ENCODE data around the gene ENOX1. TPM values are rescaled to one million over a fixed set of nuclear protein-coding genes. Genes with fewer than 3 reads are reported as not detected.

The ENOX1 gene
- polyA plus RNA-seq, 5 donors = 5.4 to 8.7 (median 6.1) TPM

DNA sequence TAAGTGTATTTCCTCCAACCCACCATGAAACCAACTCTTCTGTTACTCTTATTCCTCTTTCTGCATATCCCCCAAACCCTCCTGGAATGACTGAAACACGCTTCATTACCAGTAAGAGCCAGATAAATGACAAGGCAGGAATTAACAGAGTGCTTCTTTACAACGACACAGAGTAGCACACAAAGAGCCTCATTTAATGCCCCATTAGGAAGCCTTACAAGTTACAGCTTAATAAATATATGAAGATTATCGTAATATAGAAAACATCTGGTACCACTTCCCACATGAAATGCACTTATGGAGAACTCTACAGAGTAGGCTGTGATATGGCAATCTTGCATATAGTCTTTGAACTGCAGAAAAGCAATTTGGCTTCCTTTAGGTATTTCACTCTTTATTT is 116.8 kb downstream of the ENOX1 start:
- peak; percentile 70 to 75 for DNase-seq

DNA sequence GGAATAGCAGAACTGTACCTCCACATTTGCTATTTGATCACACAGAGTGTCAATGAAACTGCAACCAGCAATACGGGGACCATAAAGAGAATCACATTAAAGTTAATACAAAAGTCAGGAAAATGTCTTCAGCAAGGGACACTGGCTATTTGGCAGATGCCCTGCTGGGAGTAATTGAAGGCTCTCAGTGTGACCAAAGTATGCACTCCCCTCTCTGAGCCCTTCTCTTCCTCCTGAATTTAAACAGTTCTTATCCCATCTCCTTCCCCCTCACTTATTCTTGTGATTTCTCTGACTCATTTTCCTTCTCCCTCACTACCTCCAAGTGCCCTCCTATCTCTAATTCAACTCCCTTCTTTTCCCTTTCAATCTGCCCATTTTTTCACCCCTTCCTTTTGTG is 117.7 kb downstream of the ENOX1 start:
- no peak for DNase-seq

DNA sequence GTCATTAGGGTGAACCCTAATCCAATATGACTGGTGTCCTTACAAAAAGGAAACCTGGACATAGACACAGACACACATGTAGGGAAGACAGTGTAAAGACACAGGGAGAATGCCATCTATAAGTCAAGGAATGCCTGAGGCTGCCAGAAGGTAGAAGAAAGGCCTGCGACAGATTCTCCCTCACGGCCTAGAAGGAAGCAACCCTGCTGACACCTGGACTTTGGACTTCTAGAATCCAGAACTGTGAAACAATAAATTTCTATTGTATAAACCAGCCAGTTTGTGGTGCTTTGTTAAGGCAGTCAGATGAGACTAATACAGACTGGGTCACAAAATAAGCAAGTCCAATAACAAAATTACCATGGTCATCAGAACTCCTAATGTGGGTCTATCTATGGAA is 120.4 kb downstream of the ENOX1 start:
- DNase-seq = no peak

DNA sequence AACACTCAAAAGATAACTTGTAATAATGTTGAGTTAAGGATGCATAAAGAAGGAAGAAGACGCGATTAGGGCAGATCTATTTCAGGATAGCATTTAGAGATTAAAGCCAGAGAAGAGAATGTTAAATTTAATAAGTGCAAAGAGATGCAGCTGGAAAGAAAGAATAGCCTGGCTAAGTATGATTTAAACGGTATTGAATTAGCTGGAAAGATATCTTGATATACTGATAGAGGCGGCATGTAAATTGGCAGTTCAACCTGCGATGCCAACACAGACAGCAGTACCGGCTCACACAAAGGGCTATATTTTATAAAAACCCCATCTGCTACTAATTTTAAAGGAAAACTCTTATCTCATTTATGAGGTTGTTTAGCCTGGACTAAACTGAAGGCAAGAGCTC is 121.4 kb downstream of the ENOX1 start:
- no peak for DNase-seq

DNA sequence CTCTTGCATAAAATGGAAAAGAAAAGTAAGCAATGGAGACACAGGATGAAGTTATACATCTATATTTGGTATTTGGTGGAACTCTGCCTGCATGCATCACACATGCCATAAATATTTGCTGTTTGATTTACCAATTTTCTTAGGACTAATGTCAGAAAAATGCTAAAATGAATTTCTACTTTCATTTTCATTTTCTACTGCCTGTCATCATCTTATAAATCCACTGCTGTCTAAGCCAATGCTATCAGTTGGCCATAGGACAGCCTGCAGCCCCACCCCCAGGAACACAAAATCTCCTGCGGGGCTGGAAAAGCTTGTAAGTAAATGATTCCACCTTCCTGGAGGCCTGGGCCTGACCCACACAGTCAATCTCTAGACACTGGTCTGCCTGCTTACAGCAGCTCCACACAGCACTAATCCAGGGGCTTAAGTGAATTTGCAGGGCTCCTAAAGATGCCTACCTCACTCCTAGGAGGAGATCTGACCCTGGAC is 122.0 kb downstream of the ENOX1 start:
- no peak for DNase-seq

DNA sequence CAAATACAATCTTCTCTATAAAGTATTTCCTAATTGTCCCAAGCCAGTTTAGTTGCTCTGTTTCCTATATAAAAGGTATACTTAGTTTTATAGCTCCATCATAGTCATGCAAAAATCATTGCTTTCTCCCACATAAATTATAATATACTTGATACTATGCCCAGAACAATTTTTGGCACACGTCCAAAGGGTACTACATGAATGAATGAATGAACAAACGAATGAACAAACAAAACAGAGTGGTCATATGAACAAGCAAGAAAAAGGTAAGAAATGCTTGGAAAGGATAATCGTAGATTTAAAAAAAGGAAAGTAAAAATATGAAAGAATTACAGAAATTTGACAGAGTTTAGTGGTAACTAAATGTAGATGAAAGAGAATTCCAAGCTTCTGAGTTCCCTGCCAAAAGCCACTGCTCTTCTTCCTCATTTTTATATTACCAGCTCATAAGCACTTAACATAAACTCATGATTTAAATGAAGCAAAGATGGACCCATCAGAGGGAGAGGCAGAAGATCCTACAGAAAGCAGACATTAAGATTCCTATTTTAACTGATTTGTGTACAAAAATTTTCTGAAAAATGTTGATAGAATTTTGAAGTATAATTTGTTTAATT is 123.2 kb downstream of the ENOX1 start:
- no peak for DNase-seq

DNA sequence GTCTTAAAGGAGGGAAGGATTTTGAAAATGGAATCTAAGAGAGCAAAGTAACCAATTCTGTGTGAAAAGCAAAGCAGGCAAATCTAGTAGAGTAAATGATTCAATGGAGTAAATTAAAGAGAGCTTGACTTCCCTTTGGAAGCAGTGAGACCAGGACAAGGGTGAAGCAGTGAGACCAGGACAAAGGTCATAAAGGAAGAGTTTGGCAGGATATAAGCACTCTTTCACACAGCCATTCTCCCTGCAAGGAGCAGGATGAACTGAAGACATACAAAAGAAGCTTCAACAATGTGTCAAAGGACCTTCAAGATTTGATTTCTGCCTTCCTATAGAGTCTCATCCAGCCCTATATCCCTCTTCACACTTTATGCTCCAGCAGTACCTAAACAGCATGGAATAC is 123.8 kb downstream of the ENOX1 start:
- DNase-seq = no peak

DNA sequence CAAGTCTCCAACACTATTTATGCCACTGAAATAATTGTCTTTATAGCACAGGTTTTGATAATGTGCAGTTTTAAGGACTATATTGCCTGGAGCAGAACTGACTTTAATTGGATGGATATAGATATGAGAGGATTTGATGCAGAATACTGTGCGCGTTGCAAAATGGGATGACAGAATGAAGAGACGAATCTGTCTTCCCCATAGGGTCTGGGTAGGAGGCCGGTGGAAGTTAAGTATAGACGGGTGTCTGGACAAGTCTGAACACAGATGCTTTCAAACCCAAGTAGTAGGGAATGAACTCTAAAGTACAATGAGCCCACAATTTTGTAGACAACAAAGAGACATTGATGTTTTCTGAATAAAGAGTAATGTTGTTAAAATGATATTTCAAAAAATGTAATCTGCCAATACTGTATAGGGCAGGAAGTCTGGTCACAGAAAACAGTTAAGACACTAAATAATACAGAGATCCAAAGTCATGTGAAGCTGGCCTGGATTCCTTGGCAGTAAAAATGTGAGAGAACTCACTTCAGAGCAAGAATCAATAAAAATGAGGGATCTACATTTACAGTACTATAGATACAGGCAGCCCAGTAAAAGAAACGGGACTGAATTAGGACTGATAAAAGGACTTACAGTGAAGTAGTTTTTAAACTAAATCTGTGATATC is 125.5 kb downstream of the ENOX1 start:
- DNase-seq = no peak

DNA sequence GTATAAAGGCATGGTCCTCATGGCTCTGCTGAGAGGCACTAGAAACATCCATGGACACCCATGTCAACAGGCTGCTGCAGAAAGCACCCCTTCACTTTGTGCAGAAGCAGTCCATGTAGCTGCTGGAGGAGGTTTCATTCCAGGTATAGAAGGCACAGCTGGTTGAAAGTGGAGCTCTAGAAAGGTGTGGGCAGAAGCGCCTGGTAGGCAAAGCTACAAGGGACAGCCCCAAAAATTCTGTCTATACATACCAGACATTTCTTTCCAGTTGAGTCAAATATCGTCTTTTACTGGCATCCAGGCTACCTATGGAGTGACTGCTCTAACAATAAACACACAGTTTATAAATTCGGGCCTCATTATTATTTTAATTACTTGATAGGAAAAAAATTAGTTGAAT is 129.3 kb downstream of the ENOX1 start:
- no peak for DNase-seq

DNA sequence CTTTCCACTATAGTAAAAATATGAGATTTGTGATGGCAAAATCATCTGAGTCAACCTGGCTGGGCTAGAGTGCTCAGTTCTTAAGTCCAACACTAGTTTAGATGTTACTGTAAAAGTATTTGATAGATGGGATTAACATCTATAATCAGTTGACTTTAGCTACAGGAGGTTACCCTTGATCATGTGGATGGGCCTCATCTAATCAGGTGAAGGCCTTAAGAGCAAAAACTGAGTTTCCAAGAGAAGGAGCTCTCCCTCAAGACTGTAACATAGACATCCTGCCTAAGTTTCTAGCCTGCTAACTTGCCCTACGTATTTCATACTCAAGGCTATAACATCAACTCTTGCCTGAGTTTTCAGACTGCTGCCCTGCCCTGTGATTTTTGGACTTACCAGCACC is 132.8 kb downstream of the ENOX1 start:
- no peak for DNase-seq

DNA sequence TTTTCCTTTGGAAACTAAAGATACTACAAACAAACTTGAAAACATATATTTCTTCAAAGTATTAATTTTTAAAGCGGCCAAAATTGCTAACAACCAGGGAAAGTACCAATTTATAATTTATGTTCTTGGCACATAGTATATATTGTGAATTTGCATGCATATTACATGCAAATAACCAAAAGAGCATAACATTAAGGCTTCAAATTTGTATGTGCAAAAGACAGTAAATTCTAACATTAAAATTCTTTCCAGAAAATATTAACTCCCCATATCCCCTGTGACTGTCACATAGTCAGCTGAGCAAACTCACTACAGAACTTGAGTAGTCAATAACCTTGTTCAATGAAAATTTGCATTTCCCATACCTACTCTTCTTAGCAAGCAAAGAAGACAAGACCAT is 133.4 kb downstream of the ENOX1 start:
- no peak for DNase-seq

DNA sequence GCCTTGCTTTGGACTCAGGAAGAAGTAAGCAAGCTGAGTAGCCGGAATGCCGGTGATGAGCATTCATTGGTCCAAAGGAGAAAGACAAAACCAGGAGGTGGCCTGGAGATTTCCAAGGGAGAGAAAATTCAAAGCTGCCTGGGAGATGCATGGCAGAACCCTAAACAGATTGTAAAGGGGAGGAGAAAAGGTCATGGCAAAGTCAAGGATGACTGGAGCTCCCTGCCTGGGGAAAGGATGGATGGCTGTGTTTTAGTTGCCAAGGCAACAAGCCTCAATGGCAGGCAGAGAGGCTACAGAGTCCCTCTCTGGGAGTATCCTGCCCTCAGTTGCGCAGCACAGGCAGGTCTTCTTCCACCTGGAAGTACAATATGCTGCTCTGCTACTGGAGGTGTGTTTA is 134.0 kb downstream of the ENOX1 start:
- no peak for DNase-seq

DNA sequence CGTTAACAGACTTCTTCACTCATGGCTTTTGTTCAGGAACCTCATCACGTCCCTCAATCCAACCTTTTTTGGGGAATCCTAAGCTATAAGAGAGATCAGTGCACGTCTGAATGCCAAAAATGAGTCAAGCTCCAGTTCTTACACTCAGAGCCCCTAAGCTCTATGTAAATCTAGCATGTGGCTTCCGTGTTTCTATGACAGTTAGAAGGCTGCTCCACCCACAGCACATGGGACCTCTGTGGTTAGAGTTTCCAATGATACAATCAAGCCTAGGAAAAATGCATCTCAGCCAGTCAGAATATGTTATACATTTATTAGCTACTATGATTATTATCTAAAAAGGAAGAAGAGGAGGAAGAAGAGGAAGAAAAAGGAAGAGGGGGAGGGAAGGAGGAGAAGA is 135.9 kb downstream of the ENOX1 start:
- no peak for DNase-seq

DNA sequence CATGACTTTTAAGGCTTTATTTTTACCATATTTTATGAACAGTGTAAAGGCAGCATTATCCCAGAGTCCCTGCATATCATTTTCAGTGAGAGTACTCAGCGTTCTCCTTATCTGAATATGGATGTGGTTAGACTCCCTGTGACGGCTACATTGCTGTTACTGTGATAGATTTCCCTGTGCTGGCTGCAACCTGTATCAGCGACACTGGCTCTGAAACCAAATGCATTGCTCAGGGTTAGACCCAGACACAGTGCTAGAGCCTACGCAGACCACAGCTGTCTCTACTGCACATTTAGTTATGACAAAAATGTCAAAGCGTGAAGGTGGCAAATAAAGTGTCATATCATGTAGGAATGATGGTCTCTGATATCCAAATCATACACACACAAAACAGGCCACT is 138.0 kb downstream of the ENOX1 start:
- DNase-seq = no peak

DNA sequence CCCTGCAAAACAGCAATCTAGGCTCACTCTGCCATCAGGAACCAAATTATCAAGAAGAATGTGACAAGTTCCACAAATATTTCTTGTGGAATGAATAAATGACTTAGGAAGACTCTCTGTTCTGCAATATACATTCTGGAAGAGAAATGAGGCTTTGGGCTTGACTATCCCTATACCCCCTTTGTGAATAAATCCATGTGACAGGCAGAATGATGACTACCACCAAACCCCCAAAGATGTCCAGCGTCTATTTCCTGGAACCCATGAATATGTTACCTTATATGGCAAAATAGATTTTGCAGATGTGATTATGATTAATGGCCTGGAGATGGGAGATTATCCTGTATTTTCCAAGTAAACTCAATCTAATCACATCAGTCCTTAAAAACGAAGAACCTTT is 139.3 kb downstream of the ENOX1 start:
- no peak for DNase-seq

DNA sequence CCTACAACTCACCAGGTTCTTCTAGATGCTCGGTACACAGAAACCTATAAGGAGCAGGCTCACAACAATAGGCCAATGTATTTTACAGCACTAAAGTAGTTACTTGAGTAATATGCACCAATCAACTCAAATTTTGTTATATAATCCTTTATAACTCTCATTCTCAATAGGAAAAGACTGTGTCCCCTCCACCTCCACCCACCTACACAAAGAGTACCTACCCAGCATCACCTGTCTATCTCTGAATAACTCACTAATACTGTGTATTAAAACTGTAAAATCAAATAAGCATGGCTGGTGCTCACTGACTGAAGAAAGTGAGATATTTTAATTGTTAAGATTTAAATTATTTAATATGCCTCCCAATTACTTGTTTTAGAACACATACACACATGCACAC is 146.3 kb downstream of the ENOX1 start:
- DNase-seq = no peak

DNA sequence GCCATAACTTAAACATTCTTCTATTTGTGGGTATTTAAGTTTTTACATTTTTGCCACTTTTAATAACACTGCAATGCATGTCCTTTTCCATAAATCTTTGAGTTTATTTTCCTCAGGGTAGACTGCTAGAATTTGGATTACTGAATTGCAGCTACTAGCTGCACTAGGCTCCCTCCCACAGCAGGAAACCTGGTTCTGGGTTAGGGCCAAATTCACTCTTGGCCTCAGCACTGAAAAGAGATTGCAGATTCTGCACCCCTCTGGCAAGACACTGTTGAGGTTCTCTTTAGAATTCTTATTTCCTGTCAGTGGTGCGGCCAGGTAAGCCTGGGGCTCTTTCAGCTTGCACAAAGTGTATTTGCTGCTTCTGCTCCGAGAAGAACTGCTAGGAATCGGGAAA is 155.7 kb downstream of the ENOX1 start:
- no peak for DNase-seq

DNA sequence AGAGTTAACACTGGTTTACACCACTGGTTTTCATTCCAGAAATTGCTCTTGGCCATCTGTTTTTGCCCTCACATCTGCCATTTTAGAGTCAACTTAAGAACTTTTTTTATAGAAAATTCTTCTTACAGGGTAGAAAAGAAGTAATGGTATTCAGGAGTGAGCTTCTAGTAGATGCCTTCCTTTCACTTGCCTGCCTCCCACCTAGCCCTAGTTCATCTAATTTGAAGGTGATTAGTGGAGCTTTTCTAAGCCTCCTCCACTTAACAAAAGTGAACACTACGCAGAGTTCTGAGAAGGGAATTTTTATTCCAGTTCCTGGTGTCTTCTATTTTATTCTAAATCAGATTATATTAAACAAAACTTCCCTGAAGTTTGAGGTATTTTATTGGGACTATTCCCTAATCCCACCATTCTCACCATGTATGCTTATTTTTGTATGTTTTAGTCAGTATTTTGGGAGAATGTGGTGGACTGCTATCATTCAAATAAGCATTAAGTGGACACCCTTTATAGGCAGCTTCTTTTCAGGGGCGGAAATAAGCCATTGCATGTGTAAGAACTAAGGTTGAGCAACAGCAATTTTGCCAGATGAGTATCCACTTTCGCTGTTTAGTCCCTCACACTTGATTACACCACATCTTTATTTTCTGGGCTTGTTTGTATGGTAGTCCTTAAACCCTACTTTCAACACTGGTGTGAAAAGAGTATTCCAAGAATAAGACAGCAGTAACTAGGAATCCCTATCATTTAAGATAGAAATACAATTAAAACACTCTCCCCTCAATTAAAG is 156.9 kb downstream of the ENOX1 start:
- no peak for DNase-seq

DNA sequence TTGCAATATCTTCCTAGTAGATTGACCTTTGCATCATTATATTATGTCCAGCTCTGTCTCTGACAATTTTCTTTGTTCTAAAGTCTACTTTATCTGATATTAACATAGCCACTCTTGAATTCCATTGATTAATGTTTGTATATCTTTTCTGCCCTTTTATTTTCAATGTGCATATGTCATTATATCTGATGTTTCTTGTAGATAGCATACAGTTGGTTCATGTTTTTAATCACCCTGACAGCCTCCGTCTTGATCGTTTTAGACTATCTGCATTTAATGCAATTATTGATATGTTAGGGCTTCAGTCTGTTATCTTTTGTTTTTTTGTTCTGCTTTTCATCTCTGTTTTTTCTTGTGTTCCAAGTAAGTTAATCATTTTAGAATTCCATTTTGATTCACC is 159.8 kb downstream of the ENOX1 start:
- no peak for DNase-seq

DNA sequence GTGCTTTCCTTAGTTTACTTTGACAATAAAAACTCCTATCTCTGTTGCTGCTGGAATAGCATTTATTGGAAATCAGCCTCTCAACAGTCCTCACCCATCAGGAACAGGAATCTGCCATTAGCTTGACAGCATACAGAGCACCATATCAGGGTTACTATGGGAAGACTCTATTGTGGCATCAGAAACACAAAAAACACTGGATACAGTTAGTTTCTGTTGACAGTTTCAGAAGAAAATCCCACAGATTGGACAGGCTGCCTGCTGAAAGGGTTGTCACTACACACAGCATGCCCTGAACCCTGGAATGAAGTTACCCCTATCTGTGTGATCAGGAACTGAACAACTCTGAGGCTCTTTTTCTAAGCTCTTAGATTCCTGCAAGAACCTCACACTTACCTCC is 172.7 kb downstream of the ENOX1 start:
- no peak for DNase-seq

DNA sequence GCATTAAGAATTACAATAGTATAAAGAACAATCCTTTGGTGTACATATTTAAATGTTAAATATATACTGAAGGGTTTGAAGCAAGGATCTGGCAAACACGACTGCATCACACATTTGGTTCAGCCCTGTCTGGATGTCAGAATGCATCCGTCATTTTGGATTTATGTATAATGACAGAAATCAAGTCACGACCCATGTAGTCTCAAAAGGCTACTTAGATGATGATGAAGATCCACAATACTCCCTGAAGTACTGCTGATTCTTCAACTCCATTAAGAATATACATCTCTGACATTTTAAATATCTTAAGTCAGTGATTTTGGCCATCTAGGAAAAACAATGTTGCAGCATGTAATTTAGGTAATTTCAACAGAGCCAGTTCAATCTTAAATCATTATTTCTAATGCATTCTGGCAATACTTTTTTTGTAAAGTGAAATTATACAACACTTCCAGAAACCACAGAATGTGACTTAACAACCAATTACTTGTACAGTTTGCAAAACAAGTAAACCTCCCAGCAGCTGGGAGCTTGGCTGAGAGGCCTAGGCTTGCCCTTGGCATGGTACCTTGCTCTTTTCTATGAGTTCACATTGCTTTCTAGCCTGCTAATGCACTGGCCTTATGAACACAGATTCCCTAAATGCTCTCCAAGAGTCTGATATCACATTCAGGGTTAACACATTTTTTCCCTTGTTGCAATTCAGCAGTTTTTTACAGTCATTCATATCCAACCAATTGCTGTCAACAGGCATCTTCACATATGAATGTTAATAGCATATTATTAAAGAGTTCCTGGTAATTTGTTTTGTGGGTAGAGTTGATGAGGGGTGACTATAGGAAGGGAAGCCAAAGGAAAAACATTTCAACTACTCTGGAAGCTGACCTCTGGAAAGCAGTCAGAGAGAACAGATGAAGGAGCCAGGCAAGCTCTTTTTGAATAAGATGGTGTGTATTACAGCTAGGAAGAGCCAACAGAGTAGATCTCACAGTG is 175.2 kb downstream of the ENOX1 start:
- peak; percentile 78 to 79 for DNase-seq

Data from right lung (tissue), 5 donors.